ENCODE results near the gene ASTN2.
"Not testable (repeated sequence)": the region's sequence is repeated elsewhere in the genome, so short reads cannot be mapped to it uniquely, and the experiment has no call there.

ASTN2 gene

DNA sequence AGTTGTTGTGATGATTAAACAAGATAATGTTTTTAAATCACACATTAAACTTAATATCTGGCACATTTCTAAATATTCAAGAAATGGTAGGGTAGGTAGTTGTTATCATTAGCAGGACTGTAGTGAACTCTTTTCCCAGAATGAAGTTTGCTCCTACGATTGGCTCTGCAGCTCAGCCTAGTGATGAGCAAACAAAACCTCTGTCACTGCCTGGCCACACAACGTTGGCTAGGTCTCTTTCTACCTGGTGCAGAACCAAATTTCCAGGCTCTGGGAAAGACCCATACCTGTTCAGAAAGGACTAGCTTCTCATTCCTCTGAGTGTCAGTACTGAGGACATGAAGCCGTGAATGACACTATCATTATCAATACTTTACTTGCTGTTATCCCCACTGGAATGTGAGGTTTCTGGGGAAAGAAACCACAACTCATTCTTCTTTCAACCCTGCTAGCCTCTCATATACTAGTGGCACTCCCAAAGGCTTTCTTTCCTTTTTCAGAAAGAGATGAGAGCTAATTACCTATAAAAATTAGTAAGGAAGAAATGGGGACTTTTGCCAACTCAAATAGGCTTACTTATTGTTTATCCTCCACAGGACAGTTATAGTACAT is 947.0 kb downstream of the ASTN2 start:
- no peak for DNase-seq

DNA sequence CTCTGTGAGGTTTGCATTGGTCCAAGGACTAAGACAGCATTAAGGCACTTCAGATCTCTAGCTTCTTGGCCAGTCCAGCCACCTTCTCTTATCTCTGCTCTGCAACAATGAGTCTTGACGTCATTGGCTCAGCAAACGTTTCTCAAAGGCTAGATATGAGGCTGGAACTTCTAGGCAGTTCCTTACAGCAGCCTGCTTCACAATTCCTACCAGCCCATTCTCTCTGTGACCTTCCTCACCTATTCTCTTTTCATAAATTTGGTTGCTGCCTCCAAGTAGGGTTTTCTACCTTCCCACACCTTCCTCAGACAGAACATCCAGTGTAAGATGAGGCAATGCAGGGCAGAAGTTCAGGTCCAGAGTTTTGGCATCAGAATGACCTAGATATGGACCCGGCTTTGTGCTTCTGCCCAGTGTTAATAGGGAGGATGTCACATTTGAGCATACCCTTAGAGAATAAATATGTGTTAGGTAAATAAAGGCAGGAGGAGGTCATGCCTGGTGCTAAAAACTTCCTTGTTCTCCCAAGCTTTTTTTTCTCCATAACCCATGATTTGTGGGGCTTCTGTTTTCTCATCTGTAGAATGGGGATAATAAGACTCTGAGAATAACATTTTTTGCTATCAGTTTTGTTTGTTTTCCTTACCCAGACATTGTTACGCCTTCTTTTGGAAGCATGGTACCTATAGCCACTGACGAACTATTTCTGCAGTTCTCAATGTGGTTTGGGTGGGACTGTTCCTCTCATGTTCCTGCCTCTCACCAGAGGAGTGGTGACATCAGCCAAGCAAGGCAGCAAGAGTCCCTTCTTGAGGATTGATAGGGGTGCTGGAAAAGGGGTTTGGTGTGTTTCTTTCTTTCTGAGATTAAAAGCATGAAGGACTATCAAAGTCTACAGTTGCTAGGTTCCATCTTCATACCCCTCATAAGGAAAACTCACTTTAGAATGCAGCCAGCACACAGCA is 948.3 kb downstream of the ASTN2 start:
- no peak for DNase-seq

DNA sequence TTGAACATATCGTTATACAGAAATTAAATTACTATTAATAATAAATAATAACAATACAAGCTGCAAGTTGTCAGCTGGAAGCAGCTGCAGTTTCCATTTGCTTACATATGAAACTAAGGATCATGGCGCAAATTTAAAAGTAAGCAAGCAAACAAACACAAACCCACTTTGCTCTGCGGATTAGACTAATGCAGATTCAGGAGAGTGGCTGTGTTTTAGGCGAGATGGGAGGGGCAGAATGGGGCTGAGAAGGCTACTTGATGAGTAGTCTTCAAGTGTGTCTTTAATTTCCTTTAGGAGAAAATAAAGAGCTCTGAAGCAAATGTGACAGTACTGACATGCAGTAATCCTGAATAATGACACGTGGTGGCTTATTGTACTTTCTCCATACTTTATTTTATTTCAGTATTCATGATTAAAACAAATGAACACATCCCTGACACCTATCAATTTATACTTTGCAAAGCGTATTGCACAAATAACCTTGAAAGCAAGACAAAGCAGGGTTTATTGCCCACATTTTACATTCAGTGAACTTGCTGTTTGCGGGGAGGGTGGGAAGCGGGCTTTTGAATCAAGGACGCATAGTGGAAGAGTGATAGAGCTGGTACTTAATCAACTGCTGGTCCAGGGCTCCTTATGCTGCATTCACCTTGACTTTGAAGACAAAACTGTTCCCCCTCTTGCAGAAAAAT is 949.1 kb downstream of the ASTN2 start:
- DNase-seq: no peak

DNA sequence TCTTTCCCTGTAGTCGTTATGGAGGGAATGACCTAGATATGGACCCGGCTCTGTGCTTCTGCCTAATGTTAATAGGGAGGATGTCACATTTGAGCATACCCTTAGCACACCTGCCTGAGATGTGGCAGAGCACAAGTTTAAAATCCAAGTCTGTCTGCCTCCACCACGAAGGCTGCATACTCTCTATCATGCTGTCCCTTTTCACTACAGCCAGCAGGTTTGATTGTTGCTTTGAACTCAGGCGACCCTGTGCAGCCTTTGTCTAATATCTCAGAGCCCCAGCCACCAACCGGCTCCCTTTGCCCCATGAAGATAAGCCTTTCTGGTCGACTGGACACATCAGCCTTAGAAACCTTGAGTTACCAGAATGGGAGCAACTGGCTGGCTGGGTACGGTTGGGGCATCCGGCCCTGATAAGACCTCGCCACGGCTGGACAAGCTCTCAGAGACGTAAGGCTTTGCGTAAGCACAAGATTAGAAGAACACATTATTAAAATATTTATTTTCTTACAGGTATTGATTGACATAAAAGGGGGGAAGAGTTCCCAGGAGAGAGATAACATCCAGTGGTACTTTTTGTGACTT is 949.8 kb downstream of the ASTN2 start:
- DNase-seq: no peak

- no peak for DNase-seq
Measured at GRCh38 chr9:116464423-116464822, 950.4 kb downstream of the ASTN2 start.

- DNase-seq: no peak
Measured at GRCh38 chr9:116461632-116462031, 953.2 kb downstream of the ASTN2 start.

- no peak for DNase-seq
Measured at GRCh38 chr9:116460026-116460425, 954.8 kb downstream of the ASTN2 start.

DNA sequence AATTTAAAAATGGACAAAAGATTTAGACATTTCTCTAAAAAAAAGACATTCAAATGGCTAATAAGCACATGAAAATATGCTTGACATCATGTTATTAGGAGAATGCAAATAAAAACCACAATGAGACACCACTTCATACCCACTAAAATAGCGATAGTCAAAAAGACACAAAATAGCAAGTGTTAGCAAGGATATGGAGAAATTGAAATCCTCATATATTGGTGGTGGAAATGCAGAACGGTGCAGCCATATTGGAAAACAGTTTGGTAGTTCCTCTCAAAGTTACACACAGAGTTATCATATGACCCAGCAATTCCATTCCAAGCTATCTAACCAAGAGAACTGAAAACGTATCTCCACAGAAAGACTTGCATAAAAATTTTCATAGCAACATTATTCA is 955.3 kb downstream of the ASTN2 start:
- no peak for DNase-seq

GRCh38 chr9:116456490-116457088 is 958.3 kb downstream of the ASTN2 start:
- no peak for DNase-seq

GRCh38 chr9:116454539-116454938 is 960.3 kb downstream of the ASTN2 start:
- not testable (repeated sequence) for DNase-seq

GRCh38 chr9:116453785-116454184 is 961.1 kb downstream of the ASTN2 start:
- DNase-seq: no peak

- no peak for DNase-seq
Measured at GRCh38 chr9:116452634-116453033, 962.2 kb downstream of the ASTN2 start.

- no peak for DNase-seq
Measured at GRCh38 chr9:116452227-116452626, 962.6 kb downstream of the ASTN2 start.

DNA sequence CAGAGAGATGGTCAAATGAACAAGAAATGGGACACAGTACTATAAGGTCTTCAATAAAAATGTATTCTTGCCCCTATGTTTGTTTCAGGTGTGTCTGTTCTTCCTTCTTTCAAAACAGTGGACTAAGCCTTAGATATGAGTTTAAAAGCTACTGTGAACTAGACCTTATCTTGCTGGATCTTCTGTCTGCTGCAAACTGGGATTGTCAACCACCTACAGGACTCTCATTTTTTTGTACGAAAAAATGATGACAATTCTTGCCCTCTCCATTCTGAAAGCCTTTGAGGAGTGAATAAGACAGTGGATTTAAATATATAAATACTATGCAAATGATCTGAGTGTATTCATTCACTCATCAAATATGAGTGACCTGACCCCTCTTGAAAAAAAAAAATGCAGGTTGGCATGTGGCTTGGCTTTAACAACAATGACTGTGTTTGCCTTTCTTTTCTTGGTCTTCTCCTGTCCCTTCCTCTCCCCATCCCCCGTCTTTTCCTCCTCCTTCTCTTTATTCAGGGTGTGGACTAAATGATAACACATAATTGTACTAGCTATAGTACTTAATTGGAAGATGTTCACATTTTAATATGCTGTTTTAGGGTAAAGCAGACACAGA is 963.2 kb downstream of the ASTN2 start:
- no peak for DNase-seq

- DNase-seq: no peak
Measured at GRCh38 chr9:116450378-116451139, 964.3 kb downstream of the ASTN2 start.

GRCh38 chr9:116449949-116450348 is 964.9 kb downstream of the ASTN2 start:
- no peak for DNase-seq

GRCh38 chr9:116448431-116448830 is 966.4 kb downstream of the ASTN2 start:
- no peak for DNase-seq

DNA sequence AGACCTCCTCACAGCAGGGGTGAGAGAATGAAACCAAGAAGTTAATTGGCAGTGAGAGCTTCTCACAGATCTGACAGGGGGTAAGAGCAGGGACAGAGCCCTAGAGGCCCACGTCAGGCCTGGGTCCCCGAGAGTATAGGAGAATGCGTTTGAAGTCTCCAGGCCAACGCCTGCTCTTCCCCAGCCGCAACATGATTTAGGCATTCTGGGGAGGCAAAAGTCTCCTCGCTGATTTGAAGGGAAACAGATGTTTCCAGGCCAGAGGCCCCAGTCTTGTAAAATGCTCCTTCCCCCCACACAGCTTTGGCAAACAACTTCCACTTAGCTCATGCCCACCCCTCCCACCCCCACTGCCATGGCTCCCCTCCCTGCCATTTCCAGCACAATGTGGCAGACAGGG is 966.9 kb downstream of the ASTN2 start:
- no peak for DNase-seq

DNA sequence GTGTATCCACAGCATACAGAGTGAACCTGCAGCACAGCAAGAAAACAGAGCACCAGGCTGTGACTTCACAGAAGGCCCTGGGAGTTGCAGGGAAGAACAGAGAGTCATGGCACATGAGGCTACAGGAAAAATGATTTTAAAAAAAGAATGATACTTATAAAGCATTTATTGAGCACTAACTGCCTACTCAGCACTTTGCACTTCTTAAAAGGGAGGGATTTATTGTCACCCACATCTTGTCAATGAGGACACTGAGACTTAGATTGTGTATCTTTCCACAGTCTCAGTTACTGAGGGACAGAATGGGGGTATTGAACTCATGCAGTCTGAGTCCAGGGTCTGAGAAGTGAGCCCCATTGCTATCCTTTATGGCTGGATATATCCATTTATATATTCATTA is 972.3 kb downstream of the ASTN2 start:
- DNase-seq: no peak

DNA sequence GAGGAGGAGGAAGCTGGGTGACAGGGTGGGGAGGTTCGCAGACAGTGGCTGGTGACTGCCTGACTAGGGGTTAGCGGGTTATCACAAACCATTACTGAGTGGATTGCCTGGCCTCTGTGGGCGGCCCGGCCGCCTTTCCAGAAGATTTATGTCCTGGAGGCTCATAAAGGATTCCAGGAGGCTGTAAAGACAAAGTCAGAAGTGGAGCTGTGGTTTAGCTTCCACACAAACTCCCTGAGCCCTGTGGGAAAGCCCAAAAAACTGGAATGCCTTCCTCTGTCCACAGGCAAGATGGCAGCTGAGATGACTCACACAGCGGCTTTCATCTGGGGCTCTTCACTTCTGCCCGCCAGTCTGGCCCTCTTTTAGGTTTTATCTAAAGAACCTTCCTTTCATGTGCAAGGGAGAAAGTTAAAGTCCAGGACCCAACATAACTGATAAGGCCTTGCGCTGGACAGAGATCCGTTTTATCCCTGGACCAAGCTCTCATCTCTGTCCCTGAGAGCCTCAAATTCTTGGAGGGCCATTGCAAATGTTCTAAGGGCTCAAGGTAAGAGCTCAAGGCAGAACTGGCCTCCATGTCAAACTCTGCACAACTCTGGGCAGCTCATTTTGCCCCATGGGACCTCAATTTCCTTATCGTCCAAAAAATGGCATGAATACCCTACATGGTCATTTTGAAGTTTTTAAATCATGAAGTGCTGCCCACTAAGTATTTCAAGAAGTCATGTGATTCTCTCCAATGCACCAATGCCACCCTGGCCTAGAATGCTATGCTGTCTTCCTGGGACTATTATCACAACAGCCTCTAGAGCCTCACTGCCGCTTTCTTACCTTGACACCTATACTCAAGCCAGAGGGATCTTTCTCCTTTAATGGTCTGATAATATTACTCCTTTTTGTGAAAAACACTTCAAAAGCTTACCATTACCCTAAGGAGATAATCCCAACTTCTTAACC is 977.2 kb downstream of the ASTN2 start:
- DNase-seq: no peak
